PC-9 (cell line): ENCODE measurements around the gene LAMC3.

Experiments used
- CTCF ChIP-seq: fragments of 200-600 bp; sonication (generic); conservative IDR thresholded peaks from 2 replicates; pipeline ENCODE4 v1.6.1; 2017; ENCODE audit warnings: mixed run types, antibody characterized with exemption, mild to moderate bottlenecking, moderate library complexity
- EZH2 ChIP-seq: fragments of 200-600 bp; sonication (generic); IDR thresholded peaks from 2 replicates; pipeline ENCODE4 v1.8.0; 2017; ENCODE audit warnings: antibody characterized with exemption, low read depth

GRCh38 chr9:130984521-130984920 lies 24.5 kb upstream of the LAMC3 start:
- no peak for TF ChIP-seq CTCF
- TF ChIP-seq EZH2, result no peak
